WTC11 (cell line): Measurements from ENCODE around the gene KRTCAP2. TPM values are rescaled to one million over a fixed set of nuclear protein-coding genes. Genes with fewer than 3 reads are reported as not detected.

Source experiments
- ATAC-seq: fragments of 200-7000 bp; cut with Tn5 transposase; 2 replicates; pipeline ENCODE4 v1.10.0; 2021; ENCODE audit warnings: mild to moderate bottlenecking, moderate library complexity
- CTCF ChIA-PET: fragments of 300-600 bp; sonication (Branson Sonifier 250); formaldehyde crosslinking; loops from one replicate; lab custom pipeline; 2021; ENCODE audit warnings: antibody characterized with exemption; lab: Charles Lee
- POLR2A ChIA-PET: fragments of 350-600 bp; sonication (Branson Sonifier 250); formaldehyde crosslinking; loops from one replicate; lab custom pipeline; 2021; ENCODE audit warnings: antibody characterized with exemption; lab: Charles Lee
- DNase-seq: peaks from one replicate; pipeline ENCODE4 v3.0.0; 2021; ENCODE audit warnings: low spot score
- H3K27ac Mint-ChIP-seq: 2 replicates; pipeline ENCODE4 v1.8.0; 2021; ENCODE audit warnings: mixed read lengths
- H3K27me3 Mint-ChIP-seq: 2 replicates; pipeline ENCODE4 v1.8.0; 2021; ENCODE audit warnings: low read depth, mild to moderate bottlenecking, moderate library complexity, mixed read lengths
- H3K36me3 Mint-ChIP-seq: 2 replicates; pipeline ENCODE4 v1.8.0; 2021; ENCODE audit warnings: mixed read lengths
- H3K4me1 Mint-ChIP-seq: 2 replicates; pipeline ENCODE4 v1.8.0; 2022; ENCODE audit warnings: mixed read lengths
- H3K4me3 Mint-ChIP-seq: 2 replicates; pipeline ENCODE4 v1.8.0; 2021; ENCODE audit warnings: mild to moderate bottlenecking, moderate library complexity, mixed read lengths
- H3K9me3 Mint-ChIP-seq: 2 replicates; pipeline ENCODE4 v1.8.0; 2021; ENCODE audit warnings: mixed read lengths
- CBFB ChIP-seq: sonication (generic); formaldehyde crosslinking; IDR thresholded peaks from 2 replicates; pipeline ENCODE4 v1.8.1; 2022; ENCODE audit warnings: mild to moderate bottlenecking, low read depth, missing genetic modification reagents
- ETV6 ChIP-seq: sonication (generic); formaldehyde crosslinking; IDR thresholded peaks from 2 replicates; pipeline ENCODE4 v1.8.1; 2022; ENCODE audit warnings: mild to moderate bottlenecking, missing genetic modification reagents
- HMGA2 ChIP-seq: fragments of 250-450 bp; sonication (Bioruptor Pico); IDR thresholded peaks from 2 replicates; pipeline ENCODE4 v1.4.0; 2021; ENCODE audit warnings: mild to moderate bottlenecking, moderate library complexity
- IRF2 ChIP-seq: sonication (generic); formaldehyde crosslinking; IDR thresholded peaks from 2 replicates; pipeline ENCODE4 v1.8.0; 2022; ENCODE audit warnings: low read depth, missing genetic modification reagents, borderline replicate concordance
- JUN ChIP-seq: sonication (generic); formaldehyde crosslinking; IDR thresholded peaks from 2 replicates; pipeline ENCODE4 v1.8.0; 2023; ENCODE audit warnings: mild to moderate bottlenecking, missing genetic modification reagents
- KAT7 ChIP-seq: sonication (generic); formaldehyde crosslinking; IDR thresholded peaks from 2 replicates; pipeline ENCODE4 v1.8.1; 2023; ENCODE audit warnings: missing genetic modification reagents, mild to moderate bottlenecking, borderline replicate concordance
- MXD4 ChIP-seq: fragments of 250-450 bp; sonication (Bioruptor Pico); IDR thresholded peaks from 2 replicates; pipeline ENCODE4 v1.8.0; 2021; ENCODE audit warnings: mild to moderate bottlenecking, moderate library complexity, borderline replicate concordance
- OVOL2 ChIP-seq: fragments of 250-450 bp; sonication (Bioruptor Pico); IDR thresholded peaks from 2 replicates; pipeline ENCODE4 v1.9.0; 2021; ENCODE audit warnings: mild to moderate bottlenecking, borderline replicate concordance
- PRRX2 ChIP-seq: fragments of 250-450 bp; sonication (Bioruptor Pico); IDR thresholded peaks from 2 replicates; pipeline ENCODE4 v1.8.0; 2021; ENCODE audit warnings: mild to moderate bottlenecking
- RELA ChIP-seq: sonication (generic); formaldehyde crosslinking; IDR thresholded peaks from 2 replicates; pipeline ENCODE4 v1.8.1; 2022; ENCODE audit warnings: missing genetic modification reagents, mild to moderate bottlenecking, borderline replicate concordance
- SOX15 ChIP-seq: fragments of 250-450 bp; sonication (Bioruptor Pico); IDR thresholded peaks from 2 replicates; pipeline ENCODE4 v1.9.0; 2021; ENCODE audit warnings: mild to moderate bottlenecking
- TEAD4 ChIP-seq: sonication (generic); formaldehyde crosslinking; IDR thresholded peaks from 2 replicates; pipeline ENCODE4 v1.8.0; 2022; ENCODE audit warnings: mild to moderate bottlenecking, missing genetic modification reagents
- ZBTB21 ChIP-seq: sonication (generic); formaldehyde crosslinking; IDR thresholded peaks from 2 replicates; pipeline ENCODE4 v1.8.1; 2023; ENCODE audit warnings: mild to moderate bottlenecking, missing genetic modification reagents, borderline replicate concordance
- ZNF263 ChIP-seq: sonication (generic); formaldehyde crosslinking; IDR thresholded peaks from 2 replicates; pipeline ENCODE4 v1.8.1; 2022; ENCODE audit warnings: low read depth, mild to moderate bottlenecking, moderate library complexity, missing genetic modification reagents
- total RNA-seq: library from RNA; stranded (reverse); gene quantifications from 3 replicates; pipeline ENCODE4 v1.2.3, GENCODE V29; 2021
- TF ChIP-seq, protein P1 (sequence below): sonication (generic); formaldehyde crosslinking; conservative IDR thresholded peaks from 2 replicates; pipeline ENCODE4 v1.8.1; 2022; ENCODE audit warnings: mild to moderate bottlenecking, missing genetic modification reagents
- TF ChIP-seq, protein P2 (sequence below): sonication (generic); formaldehyde crosslinking; IDR thresholded peaks from 2 replicates; pipeline ENCODE4 v1.8.0; 2022; ENCODE audit warnings: mild to moderate bottlenecking, missing genetic modification reagents
- TF ChIP-seq, protein P3 (sequence below): sonication (generic); formaldehyde crosslinking; IDR thresholded peaks from 2 replicates; pipeline ENCODE4 v1.8.1; 2023; ENCODE audit warnings: mild to moderate bottlenecking, missing genetic modification reagents, borderline replicate concordance
- TF ChIP-seq, protein P4 (sequence below): sonication (generic); formaldehyde crosslinking; IDR thresholded peaks from 2 replicates; pipeline ENCODE4 v1.8.0; 2022; ENCODE audit warnings: missing genetic modification reagents
- TF ChIP-seq, protein P5 (sequence below): fragments of 250-450 bp; sonication (Bioruptor Pico); IDR thresholded peaks from 2 replicates; pipeline ENCODE4 v1.8.0; 2021; ENCODE audit warnings: mild to moderate bottlenecking
- TF ChIP-seq, protein P6 (sequence below): sonication (generic); formaldehyde crosslinking; IDR thresholded peaks from 2 replicates; pipeline ENCODE4 v1.8.0; 2023; ENCODE audit warnings: missing genetic modification reagents

KRTCAP2 gene
- total RNA-seq, 1 experiment from 2014 or later, result 104 TPM

DNA sequence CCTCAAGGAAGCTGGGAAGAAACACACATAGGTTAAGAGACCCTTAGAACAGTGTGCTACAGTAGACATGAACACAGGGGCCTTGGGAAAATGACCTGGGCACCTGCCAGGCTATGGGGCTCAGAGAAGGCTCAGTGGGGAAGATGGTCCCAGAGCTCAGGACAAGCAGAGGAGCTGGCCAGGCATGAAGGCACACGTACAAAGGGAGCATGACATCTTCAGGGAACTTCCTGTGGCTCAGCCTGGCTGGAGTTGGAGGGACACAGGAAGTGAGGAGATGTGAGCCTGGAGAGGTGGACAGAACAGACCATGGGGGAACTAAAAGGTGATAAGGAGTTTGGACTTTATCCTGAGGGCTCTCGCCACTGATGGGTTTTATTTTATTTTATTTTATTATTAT, 41.2 kb downstream of the KRTCAP2 start:
- Mint-ChIP-seq H3K27ac (no peak overlapping the region; the same call in 1 of the 2 replicates), H3K27me3 (peaks cover 20% of the 10 kb centered on the region), H3K36me3 (peaks cover 16% of the 10 kb centered on the region), H3K9me3 (no peaks in the 10 kb centered on the region), H3K4me1 (peaks cover 46% of the 10 kb centered on the region), H3K4me3 (no peak overlapping the region)
- DNase-seq, result no peak
- CTCF ChIA-PET, result interaction anchor here (3.9 to 12.9 kb wide), 4 partner anchors 36 to 47 kb away, joined by 49 to 164 read pairs (median 102); partner anchors contain the start of genes KRTCAP2 and TRIM46
- TF ChIP-seq, protein P1, sequence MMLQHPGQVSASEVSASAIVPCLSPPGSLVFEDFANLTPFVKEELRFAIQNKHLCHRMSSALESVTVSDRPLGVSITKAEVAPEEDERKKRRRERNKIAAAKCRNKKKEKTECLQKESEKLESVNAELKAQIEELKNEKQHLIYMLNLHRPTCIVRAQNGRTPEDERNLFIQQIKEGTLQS (CRISPR knock-in tag), result no peak
- ATAC-seq, result no peak
- POLR2A ChIA-PET, result no interaction called here

DNA sequence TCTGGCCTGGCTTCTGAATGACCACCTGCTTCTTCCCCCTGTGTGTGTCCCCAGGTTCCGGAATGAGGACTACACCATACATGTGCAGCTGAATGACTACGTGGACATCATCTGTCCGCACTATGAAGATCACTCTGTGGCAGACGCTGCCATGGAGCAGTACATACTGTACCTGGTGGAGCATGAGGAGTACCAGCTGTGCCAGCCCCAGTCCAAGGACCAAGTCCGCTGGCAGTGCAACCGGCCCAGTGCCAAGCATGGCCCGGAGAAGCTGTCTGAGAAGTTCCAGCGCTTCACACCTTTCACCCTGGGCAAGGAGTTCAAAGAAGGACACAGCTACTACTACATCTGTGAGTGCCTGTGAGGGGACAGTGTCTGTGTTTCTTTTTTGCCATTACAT, 41.8 kb downstream of the KRTCAP2 start:
- H3K4me1 Mint-ChIP-seq, result peaks cover 46% of the 10 kb centered on the region
- POLR2A ChIA-PET, result no interaction called here
- H3K36me3 Mint-ChIP-seq, result peaks cover 16% of the 10 kb centered on the region
- H3K9me3 Mint-ChIP-seq, result no peaks in the 10 kb centered on the region
- peaks cover 26% of the 10 kb centered on the region for H3K27me3 Mint-ChIP-seq
- ATAC-seq (no peak), DNase-seq (no peak)
- no peak overlapping the region for H3K4me3 Mint-ChIP-seq
- no peak overlapping the region for H3K27ac Mint-ChIP-seq
- CTCF ChIA-PET, result interaction anchor here (3.9 to 12.9 kb wide), 4 partner anchors 37 to 46 kb away, joined by 49 to 164 read pairs (median 102); partner anchors contain the start of genes KRTCAP2 and TRIM46
- TF ChIP-seq OVOL2 (CRISPR knock-in tag) (no peak), RELA (CRISPR knock-in tag) (no peak), IRF2 (CRISPR knock-in tag) (no peak), ETV6 (CRISPR knock-in tag) (no peak), ZNF263 (no peak)
- TF ChIP-seq, protein P2, sequence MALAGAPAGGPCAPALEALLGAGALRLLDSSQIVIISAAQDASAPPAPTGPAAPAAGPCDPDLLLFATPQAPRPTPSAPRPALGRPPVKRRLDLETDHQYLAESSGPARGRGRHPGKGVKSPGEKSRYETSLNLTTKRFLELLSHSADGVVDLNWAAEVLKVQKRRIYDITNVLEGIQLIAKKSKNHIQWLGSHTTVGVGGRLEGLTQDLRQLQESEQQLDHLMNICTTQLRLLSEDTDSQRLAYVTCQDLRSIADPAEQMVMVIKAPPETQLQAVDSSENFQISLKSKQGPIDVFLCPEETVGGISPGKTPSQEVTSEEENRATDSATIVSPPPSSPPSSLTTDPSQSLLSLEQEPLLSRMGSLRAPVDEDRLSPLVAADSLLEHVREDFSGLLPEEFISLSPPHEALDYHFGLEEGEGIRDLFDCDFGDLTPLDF (CRISPR knock-in tag), result no peak
- TF ChIP-seq, protein P3, sequence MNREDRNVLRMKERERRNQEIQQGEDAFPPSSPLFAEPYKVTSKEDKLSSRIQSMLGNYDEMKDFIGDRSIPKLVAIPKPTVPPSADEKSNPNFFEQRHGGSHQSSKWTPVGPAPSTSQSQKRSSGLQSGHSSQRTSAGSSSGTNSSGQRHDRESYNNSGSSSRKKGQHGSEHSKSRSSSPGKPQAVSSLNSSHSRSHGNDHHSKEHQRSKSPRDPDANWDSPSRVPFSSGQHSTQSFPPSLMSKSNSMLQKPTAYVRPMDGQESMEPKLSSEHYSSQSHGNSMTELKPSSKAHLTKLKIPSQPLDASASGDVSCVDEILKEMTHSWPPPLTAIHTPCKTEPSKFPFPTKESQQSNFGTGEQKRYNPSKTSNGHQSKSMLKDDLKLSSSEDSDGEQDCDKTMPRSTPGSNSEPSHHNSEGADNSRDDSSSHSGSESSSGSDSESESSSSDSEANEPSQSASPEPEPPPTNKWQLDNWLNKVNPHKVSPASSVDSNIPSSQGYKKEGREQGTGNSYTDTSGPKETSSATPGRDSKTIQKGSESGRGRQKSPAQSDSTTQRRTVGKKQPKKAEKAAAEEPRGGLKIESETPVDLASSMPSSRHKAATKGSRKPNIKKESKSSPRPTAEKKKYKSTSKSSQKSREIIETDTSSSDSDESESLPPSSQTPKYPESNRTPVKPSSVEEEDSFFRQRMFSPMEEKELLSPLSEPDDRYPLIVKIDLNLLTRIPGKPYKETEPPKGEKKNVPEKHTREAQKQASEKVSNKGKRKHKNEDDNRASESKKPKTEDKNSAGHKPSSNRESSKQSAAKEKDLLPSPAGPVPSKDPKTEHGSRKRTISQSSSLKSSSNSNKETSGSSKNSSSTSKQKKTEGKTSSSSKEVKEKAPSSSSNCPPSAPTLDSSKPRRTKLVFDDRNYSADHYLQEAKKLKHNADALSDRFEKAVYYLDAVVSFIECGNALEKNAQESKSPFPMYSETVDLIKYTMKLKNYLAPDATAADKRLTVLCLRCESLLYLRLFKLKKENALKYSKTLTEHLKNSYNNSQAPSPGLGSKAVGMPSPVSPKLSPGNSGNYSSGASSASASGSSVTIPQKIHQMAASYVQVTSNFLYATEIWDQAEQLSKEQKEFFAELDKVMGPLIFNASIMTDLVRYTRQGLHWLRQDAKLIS (CRISPR knock-in tag), result no peak
- TF ChIP-seq, protein P4, sequence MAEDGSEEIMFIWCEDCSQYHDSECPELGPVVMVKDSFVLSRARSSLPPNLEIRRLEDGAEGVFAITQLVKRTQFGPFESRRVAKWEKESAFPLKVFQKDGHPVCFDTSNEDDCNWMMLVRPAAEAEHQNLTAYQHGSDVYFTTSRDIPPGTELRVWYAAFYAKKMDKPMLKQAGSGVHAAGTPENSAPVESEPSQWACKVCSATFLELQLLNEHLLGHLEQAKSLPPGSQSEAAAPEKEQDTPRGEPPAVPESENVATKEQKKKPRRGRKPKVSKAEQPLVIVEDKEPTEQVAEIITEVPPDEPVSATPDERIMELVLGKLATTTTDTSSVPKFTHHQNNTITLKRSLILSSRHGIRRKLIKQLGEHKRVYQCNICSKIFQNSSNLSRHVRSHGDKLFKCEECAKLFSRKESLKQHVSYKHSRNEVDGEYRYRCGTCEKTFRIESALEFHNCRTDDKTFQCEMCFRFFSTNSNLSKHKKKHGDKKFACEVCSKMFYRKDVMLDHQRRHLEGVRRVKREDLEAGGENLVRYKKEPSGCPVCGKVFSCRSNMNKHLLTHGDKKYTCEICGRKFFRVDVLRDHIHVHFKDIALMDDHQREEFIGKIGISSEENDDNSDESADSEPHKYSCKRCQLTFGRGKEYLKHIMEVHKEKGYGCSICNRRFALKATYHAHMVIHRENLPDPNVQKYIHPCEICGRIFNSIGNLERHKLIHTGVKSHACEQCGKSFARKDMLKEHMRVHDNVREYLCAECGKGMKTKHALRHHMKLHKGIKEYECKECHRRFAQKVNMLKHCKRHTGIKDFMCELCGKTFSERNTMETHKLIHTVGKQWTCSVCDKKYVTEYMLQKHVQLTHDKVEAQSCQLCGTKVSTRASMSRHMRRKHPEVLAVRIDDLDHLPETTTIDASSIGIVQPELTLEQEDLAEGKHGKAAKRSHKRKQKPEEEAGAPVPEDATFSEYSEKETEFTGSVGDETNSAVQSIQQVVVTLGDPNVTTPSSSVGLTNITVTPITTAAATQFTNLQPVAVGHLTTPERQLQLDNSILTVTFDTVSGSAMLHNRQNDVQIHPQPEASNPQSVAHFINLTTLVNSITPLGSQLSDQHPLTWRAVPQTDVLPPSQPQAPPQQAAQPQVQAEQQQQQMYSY (CRISPR knock-in tag), result no peak

DNA sequence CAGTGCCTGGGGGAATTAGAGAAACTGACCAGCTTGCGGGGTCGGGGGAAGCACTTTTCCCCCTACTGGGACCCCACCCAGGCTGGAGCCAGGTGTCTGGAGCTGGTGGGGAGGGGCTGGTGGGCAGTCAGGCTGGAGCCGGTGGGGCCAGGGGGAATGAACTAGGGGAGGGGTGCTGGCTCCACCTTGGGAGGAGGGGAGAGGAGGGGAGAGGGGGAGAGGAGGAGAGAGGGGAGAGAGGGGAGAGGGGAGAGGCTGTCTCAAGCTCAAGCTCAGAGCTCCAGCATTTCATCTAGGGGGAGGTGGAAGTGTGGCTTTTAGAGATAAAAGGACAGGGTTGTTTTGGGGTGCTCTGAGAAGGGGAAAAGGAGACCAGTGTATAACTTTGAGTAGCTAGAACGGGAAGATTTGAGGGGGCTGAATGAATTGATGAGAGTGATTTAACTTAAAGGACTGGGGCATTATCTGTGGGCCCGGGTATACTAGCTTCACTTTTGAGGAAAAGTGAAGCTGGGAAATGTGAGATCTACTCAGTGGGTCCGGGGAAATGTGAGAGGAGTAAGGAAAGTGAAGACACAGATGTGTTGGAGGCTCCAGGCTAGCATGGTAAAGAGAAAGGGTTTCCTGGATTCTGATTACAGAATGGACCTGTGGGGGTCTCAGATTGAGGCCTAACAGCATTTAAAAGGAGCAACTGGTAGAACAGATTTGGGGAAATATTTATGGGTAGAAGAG, 42.7 kb downstream of the KRTCAP2 start:
- POLR2A ChIA-PET, result interaction anchor here (1.5 kb wide), 2 partner anchors 33 to 43 kb away, joined by 4 to 9 read pairs; partner anchors contain the start of gene KRTCAP2
- peak overlapping the region; percentile 21; the same call in 1 of the 2 replicates for H3K27ac Mint-ChIP-seq
- TF ChIP-seq KAT7 (CRISPR knock-in tag), result no peak
- no peak for TF ChIP-seq TEAD4
- no peak for TF ChIP-seq MXD4 (CRISPR knock-in tag)
- TF ChIP-seq IRF2 (CRISPR knock-in tag), result no peak
- no peak for TF ChIP-seq HMGA2 (CRISPR knock-in tag)
- no peak for TF ChIP-seq JUN (CRISPR knock-in tag)
- TF ChIP-seq, protein P5, sequence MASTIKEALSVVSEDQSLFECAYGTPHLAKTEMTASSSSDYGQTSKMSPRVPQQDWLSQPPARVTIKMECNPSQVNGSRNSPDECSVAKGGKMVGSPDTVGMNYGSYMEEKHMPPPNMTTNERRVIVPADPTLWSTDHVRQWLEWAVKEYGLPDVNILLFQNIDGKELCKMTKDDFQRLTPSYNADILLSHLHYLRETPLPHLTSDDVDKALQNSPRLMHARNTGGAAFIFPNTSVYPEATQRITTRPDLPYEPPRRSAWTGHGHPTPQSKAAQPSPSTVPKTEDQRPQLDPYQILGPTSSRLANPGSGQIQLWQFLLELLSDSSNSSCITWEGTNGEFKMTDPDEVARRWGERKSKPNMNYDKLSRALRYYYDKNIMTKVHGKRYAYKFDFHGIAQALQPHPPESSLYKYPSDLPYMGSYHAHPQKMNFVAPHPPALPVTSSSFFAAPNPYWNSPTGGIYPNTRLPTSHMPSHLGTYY (CRISPR knock-in tag), result no peak
- no peak for TF ChIP-seq SOX15 (CRISPR knock-in tag)
- TF ChIP-seq ZBTB21 (CRISPR knock-in tag), result no peak
- no peak for TF ChIP-seq PRRX2
- TF ChIP-seq CBFB (CRISPR knock-in tag), result no peak
- TF ChIP-seq, protein P6, sequence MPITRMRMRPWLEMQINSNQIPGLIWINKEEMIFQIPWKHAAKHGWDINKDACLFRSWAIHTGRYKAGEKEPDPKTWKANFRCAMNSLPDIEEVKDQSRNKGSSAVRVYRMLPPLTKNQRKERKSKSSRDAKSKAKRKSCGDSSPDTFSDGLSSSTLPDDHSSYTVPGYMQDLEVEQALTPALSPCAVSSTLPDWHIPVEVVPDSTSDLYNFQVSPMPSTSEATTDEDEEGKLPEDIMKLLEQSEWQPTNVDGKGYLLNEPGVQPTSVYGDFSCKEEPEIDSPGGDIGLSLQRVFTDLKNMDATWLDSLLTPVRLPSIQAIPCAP (CRISPR knock-in tag), result no peak

More for the DNA sequence above, 42.7 kb downstream of the KRTCAP2 start:
- H3K9me3 Mint-ChIP-seq, result no peaks in the 10 kb centered on the region
- CTCF ChIA-PET, result interaction anchor here (0.5 to 12.9 kb wide), 17 partner anchors 16 to 193 kb away, joined by 3 to 164 read pairs (median 5); partner anchors contain the start of genes KRTCAP2 and TRIM46
- DNase-seq, result peak; percentile 59
- peak overlapping the region; percentile 90 for H3K4me3 Mint-ChIP-seq
- peaks cover 16% of the 10 kb centered on the region for H3K36me3 Mint-ChIP-seq
- H3K4me1 Mint-ChIP-seq, result peaks cover 49% of the 10 kb centered on the region
- peak; percentile 11 for ATAC-seq
- peaks cover 35% of the 10 kb centered on the region for H3K27me3 Mint-ChIP-seq
